ENCODE measurements around the gene RPL10. TPM values are rescaled to one million over a fixed set of nuclear protein-coding genes. Genes with fewer than 3 reads are reported as not detected.

The RPL10 gene
- total and polyA plus RNA-seq, 9 of the 15 experiments (the other 6 are each of a cell fraction or from before 2014, with no cell fraction given): 3,774 to 7,600 (median 5,014) TPM

- TF ChIP-seq KDM4B (IDR thresholded peaks at IDR 0.05; ENCODE audit: borderline replicate concordance in 2 of 2, low read depth in 1 of 2) (no peak), ZNF507 (tag; conservative IDR thresholded peaks at IDR 0.05) (no peak), TSC22D4 (tag; IDR thresholded peaks at IDR 0.05) (no peak), SMARCE1 (IDR thresholded peaks at IDR 0.05) (no peak), SNRNP70 (optimal IDR thresholded peaks at IDR 0.05; ENCODE audit: low read depth, low read length) (no peak), MCM5 (IDR thresholded peaks at IDR 0.05; ENCODE audit: low read depth) (no peak), CBX5 (IDR thresholded peaks at IDR 0.05; ENCODE audit: borderline replicate concordance, low read depth) (no peak), HNRNPK (IDR thresholded peaks at IDR 0.05; ENCODE audit: low read depth, low read length, poor library complexity, severe bottlenecking) (no peak), DMBX1 (CRISPR knock-in tag; IDR thresholded peaks at IDR 0.05; ENCODE audit: borderline replicate concordance) (no peak), ZNF263 (CRISPR knock-in tag; IDR thresholded peaks at IDR 0.05; ENCODE audit: borderline replicate concordance) (no peak), ELF2 (CRISPR knock-in tag; IDR thresholded peaks at IDR 0.05) (no peak), TOE1 (IDR thresholded peaks at IDR 0.05; ENCODE audit: borderline replicate concordance) (peak; percentile 93), TOE1 (CRISPR knock-in tag; IDR thresholded peaks at IDR 0.05; ENCODE audit: borderline replicate concordance, low read depth) (no peak), KLF13 (tag; IDR thresholded peaks at IDR 0.05; ENCODE audit: borderline replicate concordance, low read depth) (peak; percentile 68; the same call in 1 of the 2 replicates), HIVEP1 (CRISPR knock-in tag; IDR thresholded peaks at IDR 0.05) (no peak), GTF2F1 (IDR thresholded peaks at IDR 0.05; ENCODE audit: low read depth, low read length) (no peak), MTA3 (IDR thresholded peaks at IDR 0.05; ENCODE audit: borderline replicate concordance) (peak; percentile 79; the same call in 1 of the 2 replicates), NR3C1 (CRISPR knock-in tag; IDR thresholded peaks at IDR 0.05) (no peak), ETV1 (tag; conservative IDR thresholded peaks at IDR 0.05; ENCODE audit: low read depth) (no peak), ZNF561 (CRISPR knock-in tag; conservative IDR thresholded peaks at IDR 0.05) (no peak), RFX7 (CRISPR knock-in tag; IDR thresholded peaks at IDR 0.05) (no peak), DDX20 (tag; IDR thresholded peaks at IDR 0.05; ENCODE audit: low read depth) (no peak), BRD9 (IDR thresholded peaks at IDR 0.05; ENCODE audit: low read depth, partially characterized antibody) (no peak), TAF1 (IDR thresholded peaks at IDR 0.05; ENCODE audit: control insufficient read depth, extremely low read depth, insufficient read depth, low read length, severe bottlenecking) (peak; percentile 93), ZNF583 (CRISPR knock-in tag; IDR thresholded peaks at IDR 0.05) (no peak), SREBF1 (IDR thresholded peaks at IDR 0.05; ENCODE audit: borderline replicate concordance, low read depth, low read length) (no peak)
- TF ChIP-seq, protein P1, sequence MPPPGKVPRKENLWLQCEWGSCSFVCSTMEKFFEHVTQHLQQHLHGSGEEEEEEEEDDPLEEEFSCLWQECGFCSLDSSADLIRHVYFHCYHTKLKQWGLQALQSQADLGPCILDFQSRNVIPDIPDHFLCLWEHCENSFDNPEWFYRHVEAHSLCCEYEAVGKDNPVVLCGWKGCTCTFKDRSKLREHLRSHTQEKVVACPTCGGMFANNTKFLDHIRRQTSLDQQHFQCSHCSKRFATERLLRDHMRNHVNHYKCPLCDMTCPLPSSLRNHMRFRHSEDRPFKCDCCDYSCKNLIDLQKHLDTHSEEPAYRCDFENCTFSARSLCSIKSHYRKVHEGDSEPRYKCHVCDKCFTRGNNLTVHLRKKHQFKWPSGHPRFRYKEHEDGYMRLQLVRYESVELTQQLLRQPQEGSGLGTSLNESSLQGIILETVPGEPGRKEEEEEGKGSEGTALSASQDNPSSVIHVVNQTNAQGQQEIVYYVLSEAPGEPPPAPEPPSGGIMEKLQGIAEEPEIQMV (tag; conservative IDR thresholded peaks at IDR 0.05; ENCODE audit: low read depth): no peak
- TF ChIP-seq, protein P2, sequence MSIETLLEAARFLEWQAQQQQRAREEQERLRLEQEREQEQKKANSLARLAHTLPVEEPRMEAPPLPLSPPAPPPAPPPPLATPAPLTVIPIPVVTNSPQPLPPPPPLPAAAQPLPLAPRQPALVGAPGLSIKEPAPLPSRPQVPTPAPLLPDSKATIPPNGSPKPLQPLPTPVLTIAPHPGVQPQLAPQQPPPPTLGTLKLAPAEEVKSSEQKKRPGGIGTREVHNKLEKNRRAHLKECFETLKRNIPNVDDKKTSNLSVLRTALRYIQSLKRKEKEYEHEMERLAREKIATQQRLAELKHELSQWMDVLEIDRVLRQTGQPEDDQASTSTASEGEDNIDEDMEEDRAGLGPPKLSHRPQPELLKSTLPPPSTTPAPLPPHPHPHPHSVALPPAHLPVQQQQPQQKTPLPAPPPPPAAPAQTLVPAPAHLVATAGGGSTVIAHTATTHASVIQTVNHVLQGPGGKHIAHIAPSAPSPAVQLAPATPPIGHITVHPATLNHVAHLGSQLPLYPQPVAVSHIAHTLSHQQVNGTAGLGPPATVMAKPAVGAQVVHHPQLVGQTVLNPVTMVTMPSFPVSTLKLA (conservative IDR thresholded peaks at IDR 0.05): peak; percentile 58 to 81
These were observed 27.0 kb upstream of the RPL10 start (continued) for GRCh38 chrX:154371017-154371788.

All from K562 (cell line).